SU-DHL-6 (cell line): ENCODE results near the gene CDK6.

ENCODE experiments used
- EZH2phosphoT487 ChIP-seq: fragments of 200-600 bp; sonication (generic), shearing (Covaris generic); conservative IDR thresholded peaks from 2 replicates; pipeline ENCODE4 v1.6.1; 2018; ENCODE audit warnings: mild to moderate bottlenecking, antibody characterized with exemption, low read length, moderate library complexity, mixed read lengths
- TF ChIP-seq, protein P1 (sequence below): fragments of 200-600 bp; sonication (generic); IDR thresholded peaks from one replicate; pipeline ENCODE4 v1.5.1; 2017; ENCODE audit warnings: antibody characterized with exemption, mild to moderate bottlenecking, low read length, moderate library complexity; ENCODE audit not compliant: insufficient read depth, poor library complexity, severe bottlenecking

DNA sequence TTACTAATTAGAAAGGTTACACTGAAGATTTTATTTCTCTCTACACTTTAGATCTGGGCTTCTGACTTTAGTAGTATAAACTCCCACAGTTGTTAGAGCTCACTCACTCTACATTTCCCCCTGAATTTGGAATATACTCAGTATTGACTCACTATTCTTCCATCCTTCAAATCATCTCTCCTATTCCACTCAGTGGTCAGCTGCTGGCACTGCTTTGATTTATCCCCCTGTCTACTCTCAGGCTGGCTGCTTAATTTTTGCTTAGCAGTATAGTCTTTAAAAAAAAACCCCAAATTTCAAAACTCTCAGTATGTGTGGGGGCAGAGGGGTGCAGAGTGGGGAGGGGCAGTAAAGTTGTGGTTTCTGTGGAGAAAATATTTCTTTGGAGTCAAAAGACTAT, 68.9 kb downstream of the CDK6 start:
- TF ChIP-seq, protein P1, sequence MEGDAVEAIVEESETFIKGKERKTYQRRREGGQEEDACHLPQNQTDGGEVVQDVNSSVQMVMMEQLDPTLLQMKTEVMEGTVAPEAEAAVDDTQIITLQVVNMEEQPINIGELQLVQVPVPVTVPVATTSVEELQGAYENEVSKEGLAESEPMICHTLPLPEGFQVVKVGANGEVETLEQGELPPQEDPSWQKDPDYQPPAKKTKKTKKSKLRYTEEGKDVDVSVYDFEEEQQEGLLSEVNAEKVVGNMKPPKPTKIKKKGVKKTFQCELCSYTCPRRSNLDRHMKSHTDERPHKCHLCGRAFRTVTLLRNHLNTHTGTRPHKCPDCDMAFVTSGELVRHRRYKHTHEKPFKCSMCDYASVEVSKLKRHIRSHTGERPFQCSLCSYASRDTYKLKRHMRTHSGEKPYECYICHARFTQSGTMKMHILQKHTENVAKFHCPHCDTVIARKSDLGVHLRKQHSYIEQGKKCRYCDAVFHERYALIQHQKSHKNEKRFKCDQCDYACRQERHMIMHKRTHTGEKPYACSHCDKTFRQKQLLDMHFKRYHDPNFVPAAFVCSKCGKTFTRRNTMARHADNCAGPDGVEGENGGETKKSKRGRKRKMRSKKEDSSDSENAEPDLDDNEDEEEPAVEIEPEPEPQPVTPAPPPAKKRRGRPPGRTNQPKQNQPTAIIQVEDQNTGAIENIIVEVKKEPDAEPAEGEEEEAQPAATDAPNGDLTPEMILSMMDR, result no peak
- TF ChIP-seq EZH2phosphoT487, result no peak
